GM23248 (cell line): ENCODE data around the gene TBC1D22A.

Experiments used
- EZH2 ChIP-seq: fragments of 200-600 bp; sonication (generic); IDR thresholded peaks from 2 replicates; pipeline ENCODE4 v1.6.1; 2018; ENCODE audit warnings: antibody characterized with exemption, mild to moderate bottlenecking; ENCODE audit not compliant: insufficient read depth, poor library complexity, severe bottlenecking
- EZH2phosphoT487 ChIP-seq: fragments of 200-600 bp; sonication (generic); IDR thresholded peaks from 2 replicates; pipeline ENCODE4 v1.6.1; 2018; ENCODE audit warnings: antibody characterized with exemption, moderate library complexity, mild to moderate bottlenecking, low read depth; ENCODE audit not compliant: insufficient read depth

DNA sequence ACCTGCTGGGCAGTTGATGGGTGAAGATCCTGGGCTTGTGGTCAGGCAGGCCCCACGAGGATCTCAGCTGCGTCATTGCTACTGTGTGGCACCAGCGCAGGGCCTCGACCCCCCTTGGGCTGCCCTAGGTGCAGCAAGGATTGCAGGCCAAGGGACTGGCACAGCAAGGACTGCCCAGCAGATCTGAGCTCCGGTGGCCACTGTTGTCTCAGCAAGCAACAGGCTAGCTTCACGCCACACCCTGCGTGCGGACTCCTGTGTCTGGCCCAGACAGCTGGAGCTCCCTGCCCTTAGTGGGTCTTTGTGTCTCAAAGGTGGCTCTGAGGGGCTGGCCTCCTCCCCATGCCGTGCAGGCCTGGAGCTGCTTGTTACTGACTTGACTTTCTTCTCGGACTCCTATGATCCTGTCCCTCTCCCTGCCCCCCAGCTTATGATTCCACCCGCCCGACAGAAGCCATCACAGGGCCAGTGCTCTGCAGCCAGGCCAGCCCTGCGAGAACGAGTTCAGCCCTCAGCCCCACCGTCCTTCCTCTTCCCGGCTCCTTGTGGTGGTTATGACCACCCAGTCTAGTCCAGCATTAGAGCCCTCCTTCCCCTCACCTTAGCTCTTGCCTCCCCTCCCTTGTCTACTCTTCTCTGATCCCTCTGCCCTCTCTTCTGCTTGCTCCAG, 295.6 kb downstream of the TBC1D22A start:
- no peak for TF ChIP-seq EZH2
- no peak for TF ChIP-seq EZH2phosphoT487
